Measurements from ENCODE around the gene LRCOL1.

The LRCOL1 gene

DNA sequence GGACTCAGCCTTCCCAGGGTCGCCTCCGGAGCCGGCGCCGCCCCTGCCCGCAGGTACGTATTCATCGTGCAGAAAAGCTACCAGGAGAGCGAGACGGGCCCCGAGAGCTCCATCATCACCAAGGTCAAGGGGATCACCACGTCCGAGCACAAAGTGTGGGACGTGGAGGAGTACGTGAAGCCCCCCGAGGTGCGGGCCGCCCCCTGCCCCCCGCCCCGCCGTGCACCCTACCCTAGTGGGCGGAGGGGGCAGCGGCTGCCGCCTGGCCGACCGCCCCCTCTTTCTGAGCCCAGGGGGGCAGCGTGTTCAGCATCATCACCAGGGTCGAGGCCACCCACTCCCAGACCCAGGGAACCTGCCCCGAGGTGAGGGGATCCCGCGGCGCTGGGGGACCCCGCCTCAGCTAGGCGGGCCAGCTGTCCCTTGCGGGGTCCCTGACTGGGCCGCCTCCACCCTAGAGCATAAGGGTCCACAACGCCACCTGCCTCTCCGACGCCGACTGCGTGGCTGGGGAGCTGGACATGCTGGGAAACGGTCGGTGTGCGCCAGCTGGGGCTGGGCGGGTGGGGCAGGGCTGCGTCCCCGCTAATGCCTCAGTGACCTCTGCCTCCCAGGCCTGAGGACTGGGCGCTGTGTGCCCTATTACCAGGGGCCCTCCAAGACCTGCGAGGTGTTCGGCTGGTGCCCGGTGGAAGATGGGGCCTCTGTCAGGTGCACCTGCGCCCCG, 9.2 kb upstream of the LRCOL1 start:
- Histone ChIP-seq H3K4me3 (ENCODE audit: low read length) (no peak overlapping the region), H3K4me2 (ENCODE audit: low read depth, low read length) (no peak overlapping the region), H3K27me3 (replicated peaks; ENCODE audit: insufficient read depth, low read length) (no peaks in the 10 kb centered on the region)

DNA sequence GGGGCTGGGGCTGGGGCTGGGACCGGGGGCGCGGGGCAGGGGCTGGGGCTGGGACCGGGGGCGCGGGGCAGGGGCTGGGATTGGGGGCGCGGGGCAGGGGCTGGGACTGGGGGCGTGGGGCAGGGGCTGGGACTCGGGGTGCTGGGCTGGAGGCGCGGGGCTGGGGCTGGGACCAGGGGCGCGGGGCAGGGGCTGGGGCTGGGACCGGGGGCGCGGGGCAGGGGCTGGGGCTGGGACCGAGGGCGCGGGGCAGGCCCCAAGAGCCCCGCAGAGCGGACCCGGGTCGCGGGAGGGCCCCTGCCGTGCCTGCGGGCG, 8.6 kb upstream of the LRCOL1 start:
- no peak overlapping the region for H3K4me2 ChIP-seq (ENCODE audit: low read depth, low read length)
- H3K36me3 ChIP-seq (replicated peaks; ENCODE audit: insufficient read depth, low read length): no peaks in the 10 kb centered on the region
- no peaks in the 10 kb centered on the region for H4K20me1 ChIP-seq (ENCODE audit: insufficient read depth, low read length)
- no peak overlapping the region for H3K4me3 ChIP-seq (ENCODE audit: low read length)
- H2AFZ ChIP-seq (ENCODE audit: low read length): no peak overlapping the region
- H3K9ac ChIP-seq (ENCODE audit: low read length): no peak overlapping the region
- H3K27me3 ChIP-seq (replicated peaks; ENCODE audit: insufficient read depth, low read length): no peaks in the 10 kb centered on the region
- H3K27ac ChIP-seq (ENCODE audit: low read length): no peak overlapping the region
- H3K79me2 ChIP-seq (ENCODE audit: low read length): no peaks in the 10 kb centered on the region
- TF ChIP-seq EZH2phosphoT487 (IDR thresholded peaks at IDR 0.05; ENCODE audit: low read length): no peak
- no peak for TF ChIP-seq EZH2 (optimal IDR thresholded peaks at IDR 0.05; ENCODE audit: low read depth, low read length)
- no peak for TF ChIP-seq CTCF (IDR thresholded peaks at IDR 0.05; ENCODE audit: low read length)
- DNase-seq: no peak
- no peaks in the 10 kb centered on the region for H3K4me1 ChIP-seq (ENCODE audit: low read length)
- no peaks in the 10 kb centered on the region for H3K9me3 ChIP-seq (replicated peaks; ENCODE audit: insufficient read depth, low read length)
- no peaks in the 10 kb centered on the region for H3K9me2 ChIP-seq (replicated peaks; ENCODE audit: insufficient read depth, low read length)
- H3F3A ChIP-seq (ENCODE audit: insufficient read depth, low read length): no peaks in the 10 kb centered on the region

More for the DNA sequence above, 9.2 kb upstream of the LRCOL1 start:
- Histone ChIP-seq H3K9me2 (replicated peaks; ENCODE audit: insufficient read depth, low read length) (no peaks in the 10 kb centered on the region), H3K79me2 (ENCODE audit: low read length) (no peaks in the 10 kb centered on the region), H3K9me3 (replicated peaks; ENCODE audit: insufficient read depth, low read length) (no peaks in the 10 kb centered on the region), H3K9ac (ENCODE audit: low read length) (no peak overlapping the region), H3F3A (ENCODE audit: insufficient read depth, low read length) (no peaks in the 10 kb centered on the region), H3K4me1 (ENCODE audit: low read length) (no peaks in the 10 kb centered on the region), H2AFZ (ENCODE audit: low read length) (no peak overlapping the region), H3K36me3 (replicated peaks; ENCODE audit: insufficient read depth, low read length) (no peaks in the 10 kb centered on the region), H4K20me1 (ENCODE audit: insufficient read depth, low read length) (no peaks in the 10 kb centered on the region), H3K27ac (ENCODE audit: low read length) (no peak overlapping the region)
- DNase-seq: no peak
- TF ChIP-seq CTCF (IDR thresholded peaks at IDR 0.05; ENCODE audit: low read length): no peak
- no peak for TF ChIP-seq EZH2 (optimal IDR thresholded peaks at IDR 0.05; ENCODE audit: low read depth, low read length)
- no peak for TF ChIP-seq EZH2phosphoT487 (IDR thresholded peaks at IDR 0.05; ENCODE audit: low read length)

GRCh38 chr12:132618683-132619043, 8.3 kb upstream of the LRCOL1 start, which contains the start of gene P2RX2:
P2RX2 (plus strand) TSS chr12:132618776; CDS start chr12:132618817, 41 bp downstream.
- Histone ChIP-seq H3K4me2 (ENCODE audit: low read depth, low read length) (no peak within 1 kb of the TSS), H2AFZ (ENCODE audit: low read length) (no peak within 1 kb of the TSS), H3K27me3 (replicated peaks; ENCODE audit: insufficient read depth, low read length) (no peaks in the 10 kb centered on the region), H3K36me3 (replicated peaks; ENCODE audit: insufficient read depth, low read length) (no peaks in the 10 kb centered on the region), H3K9me2 (replicated peaks; ENCODE audit: insufficient read depth, low read length) (no peaks in the 10 kb centered on the region), H3K4me1 (ENCODE audit: low read length) (no peaks in the 10 kb centered on the region), H3K9me3 (replicated peaks; ENCODE audit: insufficient read depth, low read length) (no peaks in the 10 kb centered on the region), H3K4me3 (ENCODE audit: low read length) (no peak within 1 kb of the TSS), H3F3A (ENCODE audit: insufficient read depth, low read length) (no peaks in the 10 kb centered on the region), H3K9ac (ENCODE audit: low read length) (no peak within 1 kb of the TSS), H3K27ac (ENCODE audit: low read length) (no peak within 1 kb of the TSS), H4K20me1 (ENCODE audit: insufficient read depth, low read length) (no peaks in the 10 kb centered on the region), H3K79me2 (ENCODE audit: low read length) (no peaks in the 10 kb centered on the region)
- no peak for TF ChIP-seq EZH2 (optimal IDR thresholded peaks at IDR 0.05; ENCODE audit: low read depth, low read length)
- no peak for TF ChIP-seq EZH2phosphoT487 (IDR thresholded peaks at IDR 0.05; ENCODE audit: low read length)
- TF ChIP-seq CTCF (IDR thresholded peaks at IDR 0.05; ENCODE audit: low read length): no peak
- DNase-seq: no peak
